Activated CD8-positive, alpha-beta memory T cell treated with anti-CD3 and anti-CD28 coated beads for 4 hours (primary cell): Measurements from ENCODE around the gene CCDC121.
"Not testable (repeated sequence)": the region's sequence is repeated elsewhere in the genome, so short reads cannot be mapped to it uniquely, and the experiment has no call there.

Experiments
- DNase-seq, 2 donors: peaks; one replicate each; pipeline ENCODE4 v3.0.0-alpha.2; 2020; ENCODE audit warnings: low read depth in 2 of 2

CCDC121 gene

DNA sequence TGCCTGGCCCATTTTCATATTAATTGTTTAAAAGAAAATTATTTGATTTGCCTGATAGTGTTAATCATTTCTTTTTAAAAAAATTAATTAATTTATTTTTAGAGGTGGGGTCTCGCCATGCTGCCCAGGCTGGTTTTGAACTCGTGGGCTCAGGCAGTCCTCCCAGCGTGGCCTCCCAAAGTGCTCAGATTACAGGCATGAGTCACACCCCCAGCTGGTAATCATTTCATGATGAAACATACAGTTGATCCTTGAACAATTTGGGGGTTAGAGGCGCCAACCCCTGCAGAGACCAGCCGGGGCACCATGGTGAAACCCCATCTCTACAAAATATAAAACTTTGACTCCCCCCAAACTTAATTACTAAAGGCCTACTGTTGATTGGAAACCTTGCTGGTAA, 8.0 kb upstream of the CCDC121 start:
- DNase-seq: no peak

DNA sequence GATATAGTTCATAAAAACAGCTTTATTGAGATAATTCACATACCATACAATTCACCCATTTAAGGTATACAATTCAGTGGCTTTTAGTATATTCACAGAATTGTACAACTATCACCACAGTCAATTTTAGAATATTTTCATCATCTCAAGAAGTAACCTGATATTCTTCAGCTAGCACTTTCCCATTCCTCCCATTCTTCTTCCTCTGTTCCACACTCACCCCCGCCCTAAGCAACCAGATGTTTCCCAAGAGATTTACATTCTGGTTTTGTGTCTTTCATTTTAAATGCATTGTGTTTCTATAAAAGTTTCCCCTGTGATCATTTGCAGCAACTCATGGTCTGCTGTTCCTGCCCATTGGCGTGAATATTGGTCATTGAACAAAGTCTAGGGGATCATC, 5.5 kb upstream of the CCDC121 start:
- DNase-seq: no peak

DNA sequence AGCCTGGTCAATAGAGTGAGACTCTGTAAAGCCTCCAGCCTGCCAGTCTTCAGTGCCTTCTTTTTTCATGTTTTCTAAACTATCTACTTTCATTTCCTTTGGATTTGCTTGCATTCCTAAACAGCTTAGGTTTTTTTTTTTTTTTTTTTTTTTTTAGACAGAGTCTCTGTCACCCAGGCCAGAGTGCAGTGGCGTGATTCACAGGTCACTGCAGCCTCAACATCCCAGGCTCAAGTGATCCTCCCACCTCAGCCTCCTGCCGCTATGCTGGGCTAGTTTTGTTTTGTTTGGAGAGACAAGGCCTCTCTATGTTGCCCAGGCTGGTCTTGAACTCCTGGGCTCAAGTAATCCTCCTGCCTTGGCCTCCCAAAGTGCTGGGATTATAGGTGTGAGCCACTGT, 1.4 kb upstream of the CCDC121 start:
- not testable (repeated sequence) for DNase-seq

GRCh38 chr2:27627963-27628766, 647 bp downstream of the CCDC121 start:
- DNase-seq: no peak

GRCh38 chr2:27626921-27627320, 1.9 kb downstream of the CCDC121 start:
- DNase-seq: not testable (repeated sequence)

GRCh38 chr2:27626323-27626722, 2.5 kb downstream of the CCDC121 start:
- not testable (repeated sequence) for DNase-seq

DNA sequence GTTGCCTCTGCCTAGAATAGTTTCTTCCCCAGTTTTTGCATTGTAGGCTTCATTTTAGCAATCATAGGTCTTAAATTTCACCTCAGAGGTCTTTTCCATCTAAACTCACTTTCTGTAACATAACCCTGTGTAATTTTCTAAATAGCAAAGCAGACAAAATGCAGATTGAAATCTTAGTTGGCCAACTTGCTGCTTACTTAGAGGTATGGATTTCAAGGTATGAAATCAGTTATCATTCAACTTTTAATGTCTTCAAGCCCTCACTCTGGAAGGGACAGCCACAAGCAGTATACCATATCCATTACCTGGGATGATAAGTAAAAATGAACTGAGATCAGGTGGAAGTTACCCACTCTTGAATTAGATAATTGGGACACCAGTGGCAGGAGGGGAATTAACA, 3.9 kb downstream of the CCDC121 start:
- no peak for DNase-seq

DNA sequence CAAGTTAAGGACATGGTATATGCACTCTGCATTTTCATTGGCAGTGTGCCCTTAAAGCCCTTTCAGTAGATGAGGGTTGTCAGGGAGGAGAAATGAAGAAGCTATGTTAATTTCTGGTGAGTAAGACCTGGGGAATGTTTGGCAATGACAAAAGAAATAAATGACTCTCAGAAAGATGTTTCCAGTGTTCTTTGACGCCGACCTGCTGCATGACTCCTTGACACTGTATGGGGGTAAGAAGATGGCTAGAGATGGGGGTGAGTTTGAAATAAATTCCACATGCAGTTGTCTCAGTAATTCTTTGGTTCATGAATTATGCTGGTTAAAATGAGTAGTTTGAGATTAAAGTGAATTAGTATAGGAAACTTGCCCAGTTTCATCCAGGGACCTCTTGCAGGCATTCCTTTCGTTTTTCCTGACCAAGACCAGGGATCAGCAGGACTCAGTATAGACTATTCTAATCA, 5.9 kb downstream of the CCDC121 start:
- DNase-seq: no peak

DNA sequence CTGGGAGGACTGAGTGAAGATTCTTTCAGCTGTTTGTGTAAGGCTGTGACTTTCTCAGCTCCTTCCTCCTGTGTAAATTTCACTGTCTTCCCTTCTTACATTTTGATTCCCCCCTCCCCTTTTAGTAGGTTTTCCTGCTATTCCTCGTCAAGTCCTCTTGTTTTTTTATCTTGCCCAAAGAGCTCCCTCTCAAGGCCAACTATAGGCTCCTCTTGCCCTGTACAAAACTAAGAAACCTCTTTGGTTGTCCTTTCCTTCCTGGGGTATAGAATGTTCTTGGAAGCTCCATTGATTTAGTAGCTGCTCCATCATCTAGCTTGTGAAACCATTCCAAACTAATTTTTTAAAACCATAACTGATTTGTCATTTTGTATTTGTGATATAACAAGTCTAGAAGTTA, 7.3 kb downstream of the CCDC121 start:
- DNase-seq: no peak

DNA sequence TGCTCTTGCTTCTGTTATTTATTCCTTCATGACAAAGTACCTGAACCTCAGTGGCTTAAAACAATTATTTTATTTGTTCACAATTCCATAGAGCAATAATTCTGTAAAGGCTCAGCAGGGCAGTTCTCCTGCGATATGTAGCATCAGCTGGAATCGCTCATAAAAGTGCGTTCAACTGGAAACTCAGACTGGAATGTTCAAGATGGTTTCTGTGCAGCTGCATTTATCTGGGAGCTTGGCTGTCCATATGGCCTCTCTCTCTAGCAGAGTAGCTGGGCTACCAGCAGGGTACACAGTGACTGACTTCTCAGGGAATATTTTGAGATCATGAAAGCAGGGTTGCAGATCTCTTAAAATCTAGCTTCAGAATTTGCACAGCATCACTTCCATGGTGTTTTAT, 13.5 kb downstream of the CCDC121 start:
- DNase-seq: no peak

DNA sequence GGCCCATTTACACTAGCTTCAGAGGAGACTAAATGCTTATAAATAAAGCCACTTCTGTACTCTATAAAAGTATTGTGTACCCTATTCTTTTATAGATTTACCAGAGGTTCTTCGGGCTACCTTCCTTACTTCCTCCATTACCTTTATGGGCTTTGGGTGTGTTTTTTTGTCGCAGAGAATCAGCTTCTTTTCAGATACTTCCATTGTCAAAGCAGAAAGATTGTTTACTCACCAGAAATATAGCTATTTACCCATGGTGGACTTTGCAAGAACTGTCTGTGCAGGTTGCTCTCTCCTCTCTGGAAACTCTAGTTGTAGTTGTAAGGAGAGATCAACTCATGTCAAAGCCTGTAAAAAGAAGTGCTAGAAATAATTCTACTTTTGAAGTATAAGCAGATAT, 14.8 kb downstream of the CCDC121 start:
- no peak for DNase-seq

DNA sequence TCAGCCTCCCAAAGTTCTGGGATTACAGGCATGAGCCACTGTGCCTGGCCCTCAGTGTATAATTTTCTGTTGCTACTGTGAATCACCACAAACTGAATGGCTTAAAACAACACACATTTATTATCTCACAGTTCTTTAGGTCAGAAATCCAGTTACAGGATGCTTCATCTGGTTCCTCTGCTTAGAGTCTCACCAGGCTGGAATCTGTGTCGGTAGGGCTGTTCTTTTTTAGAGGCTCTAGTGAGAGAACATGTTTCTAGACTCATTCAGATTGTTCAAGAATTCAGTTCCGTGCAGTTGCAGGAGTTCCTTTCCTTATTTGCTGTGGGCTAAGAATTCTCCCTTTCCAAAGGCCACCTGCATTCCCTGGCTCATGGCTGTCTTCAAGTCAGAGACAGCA, 22.2 kb downstream of the CCDC121 start:
- no peak for DNase-seq

DNA sequence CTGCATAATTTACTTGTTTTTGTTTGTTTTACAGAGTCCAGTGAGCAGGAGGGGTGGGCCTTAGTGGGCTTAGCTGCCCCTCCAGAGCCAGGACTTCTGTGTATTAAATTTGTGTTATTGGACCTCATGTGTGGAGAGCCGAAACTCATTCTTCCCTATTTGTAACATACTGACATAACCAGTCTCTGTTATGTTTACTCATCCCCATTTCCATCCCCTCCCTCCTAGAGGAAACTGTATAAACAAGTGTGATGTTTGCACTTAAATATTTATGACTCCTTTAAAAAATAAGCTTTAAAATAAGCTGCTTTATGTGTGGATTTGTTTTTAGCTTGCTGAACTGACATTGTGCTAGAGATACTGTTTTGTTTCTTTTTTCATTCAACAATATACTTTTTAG, 32.2 kb downstream of the CCDC121 start:
- DNase-seq: no peak

DNA sequence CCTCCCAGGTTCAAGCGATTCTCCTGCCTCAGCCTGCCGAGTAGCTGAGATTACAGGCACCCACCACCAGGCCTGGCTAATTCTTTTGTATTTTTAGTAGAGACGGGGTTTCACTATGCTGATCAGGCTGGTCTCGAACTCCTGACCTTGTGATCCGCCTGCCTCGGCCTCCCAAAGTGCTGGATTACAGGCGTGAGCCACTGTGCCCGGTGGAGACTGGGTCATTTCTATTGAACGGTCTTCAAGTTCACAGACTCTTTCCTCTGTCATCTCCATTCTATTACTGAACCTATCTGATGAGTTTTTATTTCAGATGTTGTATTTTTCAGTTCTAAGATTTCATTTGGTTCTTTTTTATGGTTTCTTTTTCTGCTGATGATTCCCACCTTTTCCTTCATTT, 33.4 kb downstream of the CCDC121 start:
- not testable (repeated sequence) for DNase-seq

DNA sequence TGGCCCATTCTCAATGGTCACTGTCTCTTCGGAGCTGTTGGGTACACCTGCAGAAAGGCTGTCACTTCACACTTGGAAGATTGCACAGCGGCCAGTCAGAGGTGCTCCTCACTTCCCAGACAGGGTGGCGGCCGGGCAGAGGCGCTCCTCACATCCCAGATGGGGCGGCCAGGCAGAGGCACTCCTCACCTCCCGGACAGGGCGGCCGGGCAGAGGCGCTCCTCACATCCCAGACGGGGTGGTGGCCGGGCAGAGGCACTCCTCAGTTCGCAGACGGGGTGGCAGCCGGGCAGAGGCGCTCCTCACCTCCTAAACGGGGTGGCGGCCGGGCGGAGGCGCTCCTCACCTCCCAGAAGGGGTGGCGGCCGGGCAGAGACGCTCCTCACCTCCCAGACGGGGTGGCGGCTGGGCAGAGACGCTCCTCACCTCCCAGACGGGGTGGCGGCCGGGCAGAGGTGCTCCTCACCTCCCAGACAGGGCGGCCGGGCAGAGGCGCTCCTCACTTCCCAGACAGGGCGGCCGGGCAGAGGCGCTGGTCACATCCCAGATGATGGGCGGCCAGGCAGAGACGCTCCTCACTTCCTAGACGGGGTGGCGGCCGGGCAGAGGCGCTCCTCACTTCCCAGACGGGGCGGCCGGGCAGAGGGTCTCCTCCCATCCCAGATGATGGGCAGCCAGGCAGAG, 34.6 kb downstream of the CCDC121 start:
- not testable (repeated sequence) for DNase-seq

GRCh38 chr2:27593240-27593639, 35.6 kb downstream of the CCDC121 start:
- no peak for DNase-seq

GRCh38 chr2:27591745-27592144, 37.1 kb downstream of the CCDC121 start:
- DNase-seq: no peak

GRCh38 chr2:27588308-27588707, 40.5 kb downstream of the CCDC121 start:
- DNase-seq: no peak

DNA sequence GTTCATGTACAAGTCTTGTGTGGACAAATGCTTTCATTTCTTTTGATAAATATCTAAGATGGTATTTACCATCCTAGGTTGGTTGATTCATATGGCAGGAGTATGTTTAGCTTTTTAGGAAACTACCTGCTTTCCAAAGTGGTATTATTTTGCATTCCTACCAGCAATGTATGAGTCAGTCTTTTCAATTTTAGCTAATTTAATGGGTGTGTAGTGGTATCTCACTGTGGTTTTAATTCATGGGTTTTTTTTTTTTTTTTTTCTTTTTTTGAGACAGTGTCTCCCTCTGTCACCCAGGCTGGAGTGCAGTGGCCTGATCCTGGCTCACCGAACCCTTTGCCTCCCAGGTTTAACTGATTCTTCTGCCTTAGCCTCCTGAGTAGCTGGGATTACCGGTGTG, 41.8 kb downstream of the CCDC121 start:
- DNase-seq: no peak

- DNase-seq: no peak
Observed at GRCh38 chr2:27584597-27584996, 44.2 kb downstream of the CCDC121 start.

- DNase-seq: no peak
Observed at GRCh38 chr2:27583390-27583915, 45.4 kb downstream of the CCDC121 start.

GRCh38 chr2:27582695-27583389, 46.0 kb downstream of the CCDC121 start, which contains the start of gene ZNF512:
TSS of gene ZNF512 (plus strand) at chr2:27583042. CDS start at chr2:27583113, 71 bp downstream.
- peak; percentile 58 to 72 for DNase-seq
